ENCODE data around the gene VPS9D1. TPM values are rescaled to one million over a fixed set of nuclear protein-coding genes. Genes with fewer than 3 reads are reported as not detected.
"Not testable (repeated sequence)": the region's sequence is repeated elsewhere in the genome, so short reads cannot be mapped to it uniquely, and the experiment has no call there.

The VPS9D1 gene
- total RNA-seq, 1 experiment from 2014 or later: 26.7 TPM

- H3K9me3 Mint-ChIP-seq (ENCODE audit: low read depth, unreplicated experiment): peaks cover 6% of the 10 kb centered on the region
- CTCF ChIA-PET: no interaction called here
- no peak overlapping the region for H3K27ac Mint-ChIP-seq (ENCODE audit: unreplicated experiment)
- no peaks in the 10 kb centered on the region for H3K27me3 Mint-ChIP-seq (ENCODE audit: unreplicated experiment)
- DNase-seq: no peak
- peaks cover 14% of the 10 kb centered on the region for H3K36me3 Mint-ChIP-seq (ENCODE audit: insufficient read depth, unreplicated experiment)
- no TSS peak for BruUV-seq (replicated peaks)
- H3K4me1 Mint-ChIP-seq (ENCODE audit: low read depth, unreplicated experiment): no peaks in the 10 kb centered on the region
- TF ChIP-seq, protein P1, sequence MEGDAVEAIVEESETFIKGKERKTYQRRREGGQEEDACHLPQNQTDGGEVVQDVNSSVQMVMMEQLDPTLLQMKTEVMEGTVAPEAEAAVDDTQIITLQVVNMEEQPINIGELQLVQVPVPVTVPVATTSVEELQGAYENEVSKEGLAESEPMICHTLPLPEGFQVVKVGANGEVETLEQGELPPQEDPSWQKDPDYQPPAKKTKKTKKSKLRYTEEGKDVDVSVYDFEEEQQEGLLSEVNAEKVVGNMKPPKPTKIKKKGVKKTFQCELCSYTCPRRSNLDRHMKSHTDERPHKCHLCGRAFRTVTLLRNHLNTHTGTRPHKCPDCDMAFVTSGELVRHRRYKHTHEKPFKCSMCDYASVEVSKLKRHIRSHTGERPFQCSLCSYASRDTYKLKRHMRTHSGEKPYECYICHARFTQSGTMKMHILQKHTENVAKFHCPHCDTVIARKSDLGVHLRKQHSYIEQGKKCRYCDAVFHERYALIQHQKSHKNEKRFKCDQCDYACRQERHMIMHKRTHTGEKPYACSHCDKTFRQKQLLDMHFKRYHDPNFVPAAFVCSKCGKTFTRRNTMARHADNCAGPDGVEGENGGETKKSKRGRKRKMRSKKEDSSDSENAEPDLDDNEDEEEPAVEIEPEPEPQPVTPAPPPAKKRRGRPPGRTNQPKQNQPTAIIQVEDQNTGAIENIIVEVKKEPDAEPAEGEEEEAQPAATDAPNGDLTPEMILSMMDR (IDR thresholded peaks at IDR 0.05; ENCODE audit: unreplicated experiment): no peak
- H3K4me3 Mint-ChIP-seq (ENCODE audit: low read depth, unreplicated experiment): no peak overlapping the region
- intact Hi-C loops (cut with micrococcal nuclease; ENCODE audit: unreplicated experiment): no loop called here
Measured at GRCh38 chr16:89668790-89669158, 51.9 kb downstream of the VPS9D1 start.

- intact Hi-C loops (cut with micrococcal nuclease; ENCODE audit: unreplicated experiment): no loop called here
- H3K9me3 Mint-ChIP-seq (ENCODE audit: low read depth, unreplicated experiment): peaks cover 6% of the 10 kb centered on the region
- H3K4me3 Mint-ChIP-seq (ENCODE audit: low read depth, unreplicated experiment): no peak overlapping the region
- H3K27ac Mint-ChIP-seq (ENCODE audit: unreplicated experiment): no peak overlapping the region
- no peaks in the 10 kb centered on the region for H3K27me3 Mint-ChIP-seq (ENCODE audit: unreplicated experiment)
- H3K36me3 Mint-ChIP-seq (ENCODE audit: insufficient read depth, unreplicated experiment): peaks cover 24% of the 10 kb centered on the region
- no peak for DNase-seq
- CTCF ChIA-PET: no interaction called here
- TF ChIP-seq, protein P1 (IDR thresholded peaks at IDR 0.05; ENCODE audit: unreplicated experiment): no peak
- BruUV-seq (replicated peaks): no TSS peak
- H3K4me1 Mint-ChIP-seq (ENCODE audit: low read depth, unreplicated experiment): no peaks in the 10 kb centered on the region
Measured at GRCh38 chr16:89667633-89668032, 53.1 kb downstream of the VPS9D1 start.

DNA sequence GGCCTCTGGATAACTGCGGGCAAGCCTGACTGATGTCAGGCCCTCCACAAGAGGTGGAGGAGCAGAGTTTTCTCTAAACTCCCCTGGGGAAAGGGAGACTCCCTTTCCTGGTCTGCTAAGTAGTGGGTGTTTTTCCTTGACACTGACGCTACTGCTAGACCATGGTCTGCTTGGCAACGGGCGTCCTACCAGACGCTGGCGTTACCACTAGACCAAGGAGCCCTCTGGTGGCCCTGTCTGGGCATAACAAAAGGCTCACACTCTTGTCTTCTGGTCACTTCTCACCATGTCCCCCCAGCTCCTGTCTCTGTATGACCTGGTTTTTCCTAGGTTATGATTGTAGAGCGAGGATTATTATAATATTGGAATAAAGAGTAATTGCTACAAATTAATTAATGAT is 53.7 kb downstream of the VPS9D1 start:
- DNase-seq; H3K27ac Mint-ChIP-seq (ENCODE audit: unreplicated experiment); H3K27me3 Mint-ChIP-seq (ENCODE audit: unreplicated experiment); H3K9me3 Mint-ChIP-seq (ENCODE audit: low read depth, unreplicated experiment); BruUV-seq (replicated peaks); H3K4me3 Mint-ChIP-seq (ENCODE audit: low read depth, unreplicated experiment); intact Hi-C loops (cut with micrococcal nuclease; ENCODE audit: unreplicated experiment); H3K4me1 Mint-ChIP-seq (ENCODE audit: low read depth, unreplicated experiment); CTCF ChIA-PET: not testable (repeated sequence)
- H3K36me3 Mint-ChIP-seq (ENCODE audit: insufficient read depth, unreplicated experiment): peaks cover 24% of the 10 kb centered on the region

DNA sequence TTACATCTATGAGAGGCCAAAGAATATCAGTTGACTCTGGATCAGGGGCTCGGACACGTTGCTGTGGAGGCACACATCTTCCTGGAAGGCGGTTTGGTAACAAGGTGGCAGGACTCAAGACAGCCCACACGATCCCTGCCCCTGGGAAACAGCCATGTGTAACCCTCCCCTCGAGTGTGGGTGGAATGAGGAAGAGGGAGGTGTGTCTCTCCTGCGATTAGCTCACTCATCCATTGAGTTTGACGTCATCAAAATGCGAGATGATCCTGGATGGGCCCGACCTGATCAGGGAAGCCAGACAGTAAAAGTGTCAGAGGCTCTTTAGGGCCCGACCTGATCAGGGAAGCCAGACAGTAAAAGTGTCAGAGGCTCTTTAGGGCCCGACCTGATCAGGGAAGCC is 56.5 kb downstream of the VPS9D1 start:
- intact Hi-C loops (cut with micrococcal nuclease; ENCODE audit: unreplicated experiment); H3K27ac Mint-ChIP-seq (ENCODE audit: unreplicated experiment); H3K9me3 Mint-ChIP-seq (ENCODE audit: low read depth, unreplicated experiment); H3K27me3 Mint-ChIP-seq (ENCODE audit: unreplicated experiment); H3K4me3 Mint-ChIP-seq (ENCODE audit: low read depth, unreplicated experiment); H3K4me1 Mint-ChIP-seq (ENCODE audit: low read depth, unreplicated experiment); BruUV-seq (replicated peaks); CTCF ChIA-PET; DNase-seq: not testable (repeated sequence)
- peaks cover 33% of the 10 kb centered on the region for H3K36me3 Mint-ChIP-seq (ENCODE audit: insufficient read depth, unreplicated experiment)

GRCh38 chr16:89661215-89661614 is 59.5 kb downstream of the VPS9D1 start:
- no peak overlapping the region for H3K4me3 Mint-ChIP-seq (ENCODE audit: low read depth, unreplicated experiment)
- no peaks in the 10 kb centered on the region for H3K27me3 Mint-ChIP-seq (ENCODE audit: unreplicated experiment)
- peaks cover 63% of the 10 kb centered on the region for H3K36me3 Mint-ChIP-seq (ENCODE audit: insufficient read depth, unreplicated experiment)
- peaks cover under 1% of the 10 kb centered on the region for H3K9me3 Mint-ChIP-seq (ENCODE audit: low read depth, unreplicated experiment)
- peaks cover 13% of the 10 kb centered on the region for H3K4me1 Mint-ChIP-seq (ENCODE audit: low read depth, unreplicated experiment)
- TF ChIP-seq, protein P1 (IDR thresholded peaks at IDR 0.05; ENCODE audit: unreplicated experiment): no peak
- intact Hi-C loops (cut with micrococcal nuclease; ENCODE audit: unreplicated experiment): no loop called here
- no peak for DNase-seq
- CTCF ChIA-PET: no interaction called here
- H3K27ac Mint-ChIP-seq (ENCODE audit: unreplicated experiment): no peak overlapping the region
- no TSS peak for BruUV-seq (replicated peaks)

All from Calu3 (cell line).